Measurements from ENCODE around the gene DZANK1. TPM values are rescaled to one million over a fixed set of nuclear protein-coding genes. Genes with fewer than 3 reads are reported as not detected.

Gene DZANK1
- polyA plus RNA-seq, 1 of the 3 experiments (the other 2 are of a cell fraction): 3.3 TPM

DNA sequence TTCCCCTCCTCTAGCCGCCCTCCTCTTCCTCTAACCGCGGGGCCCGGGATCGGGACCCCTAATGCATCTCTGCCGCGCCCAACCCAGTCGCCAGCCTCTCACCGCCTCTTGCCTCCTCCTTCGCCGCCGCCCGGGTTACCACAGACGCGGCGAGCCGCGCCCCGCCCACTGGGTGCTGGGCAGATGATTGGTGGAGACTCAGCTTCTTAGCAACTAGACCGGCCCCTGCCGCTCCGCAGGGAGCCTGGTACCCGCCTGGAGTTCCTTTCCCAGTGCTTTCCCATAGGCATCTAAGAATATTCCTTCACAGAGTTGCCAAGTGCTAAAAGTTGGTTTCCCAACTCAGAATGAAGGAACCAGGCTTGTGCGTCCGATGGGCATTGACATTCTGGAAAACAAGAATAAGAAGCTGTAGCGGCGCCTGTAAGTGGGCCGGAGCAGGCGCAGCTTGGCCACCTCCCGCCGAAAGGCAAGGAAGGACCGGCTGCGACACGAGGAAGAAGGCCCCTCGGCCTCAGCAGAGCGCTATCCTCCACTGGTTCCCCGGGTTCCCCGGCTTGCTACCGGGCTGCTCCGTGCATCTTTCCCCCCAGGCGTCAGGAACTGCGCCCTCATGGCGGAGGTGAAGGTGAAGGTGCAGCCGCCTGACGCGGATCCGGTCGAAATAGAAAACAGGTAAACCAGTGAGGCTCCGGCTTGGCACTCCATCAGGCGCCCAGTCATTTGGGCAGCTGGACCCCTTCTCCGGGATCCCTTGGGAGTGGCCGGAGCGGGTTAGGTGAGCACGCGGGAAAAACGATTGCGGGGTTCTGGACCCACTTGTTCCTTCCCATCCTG, at the start of gene DZANK1, which contains the start of gene POLR3F (continued):
- TF ChIP-seq, protein P1, sequence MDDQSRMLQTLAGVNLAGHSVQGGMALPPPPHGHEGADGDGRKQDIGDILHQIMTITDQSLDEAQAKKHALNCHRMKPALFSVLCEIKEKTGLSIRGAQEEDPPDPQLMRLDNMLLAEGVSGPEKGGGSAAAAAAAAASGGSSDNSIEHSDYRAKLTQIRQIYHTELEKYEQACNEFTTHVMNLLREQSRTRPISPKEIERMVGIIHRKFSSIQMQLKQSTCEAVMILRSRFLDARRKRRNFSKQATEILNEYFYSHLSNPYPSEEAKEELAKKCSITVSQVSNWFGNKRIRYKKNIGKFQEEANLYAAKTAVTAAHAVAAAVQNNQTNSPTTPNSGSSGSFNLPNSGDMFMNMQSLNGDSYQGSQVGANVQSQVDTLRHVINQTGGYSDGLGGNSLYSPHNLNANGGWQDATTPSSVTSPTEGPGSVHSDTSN (IDR thresholded peaks at IDR 0.05): no peak
- TF ChIP-seq FOSL2 (IDR thresholded peaks at IDR 0.05; ENCODE audit: borderline replicate concordance, low read depth) (no peak), POLR2AphosphoS5 (IDR thresholded peaks at IDR 0.05; ENCODE audit: low read depth, low read length) (peak; percentile 70), TAF1 (IDR thresholded peaks at IDR 0.05; ENCODE audit: borderline replicate concordance, low read depth, low read length) (peak; percentile 55; the same call in 1 of the 2 replicates)
- TF ChIP-seq, protein P2, sequence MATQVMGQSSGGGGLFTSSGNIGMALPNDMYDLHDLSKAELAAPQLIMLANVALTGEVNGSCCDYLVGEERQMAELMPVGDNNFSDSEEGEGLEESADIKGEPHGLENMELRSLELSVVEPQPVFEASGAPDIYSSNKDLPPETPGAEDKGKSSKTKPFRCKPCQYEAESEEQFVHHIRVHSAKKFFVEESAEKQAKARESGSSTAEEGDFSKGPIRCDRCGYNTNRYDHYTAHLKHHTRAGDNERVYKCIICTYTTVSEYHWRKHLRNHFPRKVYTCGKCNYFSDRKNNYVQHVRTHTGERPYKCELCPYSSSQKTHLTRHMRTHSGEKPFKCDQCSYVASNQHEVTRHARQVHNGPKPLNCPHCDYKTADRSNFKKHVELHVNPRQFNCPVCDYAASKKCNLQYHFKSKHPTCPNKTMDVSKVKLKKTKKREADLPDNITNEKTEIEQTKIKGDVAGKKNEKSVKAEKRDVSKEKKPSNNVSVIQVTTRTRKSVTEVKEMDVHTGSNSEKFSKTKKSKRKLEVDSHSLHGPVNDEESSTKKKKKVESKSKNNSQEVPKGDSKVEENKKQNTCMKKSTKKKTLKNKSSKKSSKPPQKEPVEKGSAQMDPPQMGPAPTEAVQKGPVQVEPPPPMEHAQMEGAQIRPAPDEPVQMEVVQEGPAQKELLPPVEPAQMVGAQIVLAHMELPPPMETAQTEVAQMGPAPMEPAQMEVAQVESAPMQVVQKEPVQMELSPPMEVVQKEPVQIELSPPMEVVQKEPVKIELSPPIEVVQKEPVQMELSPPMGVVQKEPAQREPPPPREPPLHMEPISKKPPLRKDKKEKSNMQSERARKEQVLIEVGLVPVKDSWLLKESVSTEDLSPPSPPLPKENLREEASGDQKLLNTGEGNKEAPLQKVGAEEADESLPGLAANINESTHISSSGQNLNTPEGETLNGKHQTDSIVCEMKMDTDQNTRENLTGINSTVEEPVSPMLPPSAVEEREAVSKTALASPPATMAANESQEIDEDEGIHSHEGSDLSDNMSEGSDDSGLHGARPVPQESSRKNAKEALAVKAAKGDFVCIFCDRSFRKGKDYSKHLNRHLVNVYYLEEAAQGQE (IDR thresholded peaks at IDR 0.05; ENCODE audit: low read depth, low read length): no peak
- TF ChIP-seq, protein P3, sequence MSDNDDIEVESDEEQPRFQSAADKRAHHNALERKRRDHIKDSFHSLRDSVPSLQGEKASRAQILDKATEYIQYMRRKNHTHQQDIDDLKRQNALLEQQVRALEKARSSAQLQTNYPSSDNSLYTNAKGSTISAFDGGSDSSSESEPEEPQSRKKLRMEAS (IDR thresholded peaks at IDR 0.05; ENCODE audit: low read depth): no peak

DNA sequence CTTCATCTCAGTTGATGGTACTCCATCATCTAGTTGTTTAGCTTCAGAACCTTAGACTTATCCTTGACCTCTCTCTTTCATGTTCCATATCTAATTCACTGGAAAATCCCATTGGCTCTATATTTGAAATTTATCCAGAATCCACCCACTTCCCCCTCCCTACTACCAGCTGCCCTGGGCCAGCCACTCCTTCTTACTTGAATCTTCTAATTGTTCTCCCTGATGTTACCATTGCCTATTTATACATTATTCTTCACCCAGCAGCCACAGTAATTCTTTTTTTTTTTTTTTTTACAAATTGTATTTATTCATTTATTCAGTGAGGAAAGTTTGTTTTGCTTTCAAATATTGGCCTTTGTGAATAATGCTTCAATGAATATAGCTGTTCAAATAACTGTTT, 49.1 kb upstream of the DZANK1 start:
- H3K79me2 ChIP-seq (ENCODE audit: insufficient read depth): peaks cover 18% of the 10 kb centered on the region; the same call in 1 of the 2 replicates
- peaks cover 3% of the 10 kb centered on the region for H3F3A ChIP-seq (replicated peaks; ENCODE audit: insufficient read depth)
- CTCF ChIA-PET: no interaction called here
- H4K20me1 ChIP-seq (ENCODE audit: insufficient read depth): no peaks in the 10 kb centered on the region
- H3K27ac ChIP-seq (ENCODE audit: low read depth in 2 of 2, low read length in 1 of 2): no peak overlapping the region
- POLR2A ChIA-PET: interaction anchor here (1.0 to 1.1 kb wide), 2 partner anchors 8 to 49 kb away, joined by 3 read pairs; partner anchors contain the start of genes DZANK1, POLR3F and SEC23B
- no peak for DNase-seq
- TF ChIP-seq, protein P4, sequence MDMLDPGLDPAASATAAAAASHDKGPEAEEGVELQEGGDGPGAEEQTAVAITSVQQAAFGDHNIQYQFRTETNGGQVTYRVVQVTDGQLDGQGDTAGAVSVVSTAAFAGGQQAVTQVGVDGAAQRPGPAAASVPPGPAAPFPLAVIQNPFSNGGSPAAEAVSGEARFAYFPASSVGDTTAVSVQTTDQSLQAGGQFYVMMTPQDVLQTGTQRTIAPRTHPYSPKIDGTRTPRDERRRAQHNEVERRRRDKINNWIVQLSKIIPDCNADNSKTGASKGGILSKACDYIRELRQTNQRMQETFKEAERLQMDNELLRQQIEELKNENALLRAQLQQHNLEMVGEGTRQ (IDR thresholded peaks at IDR 0.05; ENCODE audit: borderline replicate concordance, low read depth, low read length): no peak
- TF ChIP-seq NFIC (IDR thresholded peaks at IDR 0.05; ENCODE audit: borderline replicate concordance): no peak
- H3K9me2 ChIP-seq: no peaks in the 10 kb centered on the region
- H3K36me3 ChIP-seq (replicated peaks in 1 of 2; ENCODE audit: control insufficient read depth in 1 of 2, insufficient read depth in 2 of 2, low read length in 1 of 2): peaks cover 39 to 48% of the 10 kb centered on the region in 2 experiments
- no peak overlapping the region for H3K4me2 ChIP-seq
- no peaks in the 10 kb centered on the region for H3K4me1 ChIP-seq (ENCODE audit: control insufficient read depth in 1 of 2, insufficient read depth in 2 of 2, low read depth in 1 of 2, low read length in 1 of 2)
- H3K9ac ChIP-seq: no peak overlapping the region
- H3K27me3 ChIP-seq (ENCODE audit: insufficient read depth): no peaks in the 10 kb centered on the region
- H2AFZ ChIP-seq (ENCODE audit: low read depth): no peak overlapping the region
- H3K9me3 ChIP-seq: no peaks in the 10 kb centered on the region
- no peak overlapping the region for H3K4me3 ChIP-seq (ENCODE audit: low read depth in 2 of 2, low read length in 1 of 2)

All from SK-N-SH (cell line).